Suprapubic skin (tissue), 4 donors: ENCODE measurements around the gene ZIC3. TPM values are rescaled to one million over a fixed set of nuclear protein-coding genes. Genes with fewer than 3 reads are reported as not detected.

Experiments used
- DNase-seq, 2 donors: peaks; one replicate each; pipeline ENCODE4 v3.0.0-alpha.2; 2019; ENCODE audit warnings: low spot score in 2 of 2
- H3K27ac ChIP-seq: fragments of 200-600 bp; sonication (generic); one replicate; pipeline ENCODE4 v1.5.1; 2019
- H3K27me3 ChIP-seq: fragments of 200-600 bp; sonication (generic); one replicate; pipeline ENCODE4 v1.5.1; 2019
- H3K36me3 ChIP-seq: fragments of 200-600 bp; sonication (generic); one replicate; pipeline ENCODE4 v1.5.1; 2019
- H3K4me1 ChIP-seq: fragments of 200-600 bp; sonication (generic); one replicate; pipeline ENCODE4 v1.5.1; 2019
- H3K4me3 ChIP-seq: fragments of 200-600 bp; sonication (generic); one replicate; pipeline ENCODE4 v1.5.1; 2019; ENCODE audit warnings: mild to moderate bottlenecking
- H3K9me3 ChIP-seq: fragments of 200-600 bp; sonication (generic); one replicate; pipeline ENCODE4 v1.5.1; 2019
- CTCF ChIP-seq, 2 donors: fragments of 200-600 bp in 1 of 2; fragments of 450-650 bp in 1 of 2; sonication (generic) in 1 of 2; IDR thresholded peaks; one replicate each; pipeline ENCODE4 v1.5.1; 2016 to 2019; ENCODE audit warnings: antibody characterized with exemption in 2 of 2, mild to moderate bottlenecking in 1 of 2, moderate library complexity in 1 of 2
- EP300 ChIP-seq: sonication (generic); formaldehyde crosslinking; IDR thresholded peaks from one replicate; pipeline ENCODE4 v1.6.1; 2017; ENCODE audit warnings: antibody characterized with exemption
- POLR2A ChIP-seq, 2 donors: fragments of 450-650 bp; IDR thresholded peaks; one replicate each; pipeline ENCODE4 v1.6.1; 2017; ENCODE audit warnings: antibody characterized with exemption in 2 of 2, mild to moderate bottlenecking in 2 of 2, moderate library complexity in 2 of 2
- POLR2AphosphoS5 ChIP-seq, 3 donors: sonication (generic); formaldehyde crosslinking; IDR thresholded peaks; one replicate each; pipeline ENCODE4 v1.6.1; 2017; ENCODE audit warnings: antibody characterized with exemption in 3 of 3
- WGBS: methylation state at CpG from one replicate; pipeline ENCODE4 v1.1.5; 2018; 5-methylcytosine and 5-hydroxymethylcytosine counted together
- total RNA-seq, 4 donors: library from RNA; depleted of rRNA; stranded (reverse); fragments of >200 nt; gene quantifications; one replicate each; pipeline ENCODE4 v1.1.0, GENCODE V29; 2016

Gene ZIC3
- total RNA-seq, 4 donors from 2014 or later = not detected

GRCh38 chrX:137563681-137564651 lies 2.0 kb upstream of the ZIC3 start:
- no peaks in the 10 kb centered on the region for H3K36me3 ChIP-seq
- H3K4me1 ChIP-seq = peaks cover 23% of the 10 kb centered on the region
- no peaks in the 10 kb centered on the region for H3K9me3 ChIP-seq
- no peak for DNase-seq
- 33% methylated on average over 34 of the region's 37 CpGs for WGBS
- no peak overlapping the region for H3K27ac ChIP-seq
- no peak overlapping the region for H3K4me3 ChIP-seq
- H3K27me3 ChIP-seq = peaks cover 57% of the 10 kb centered on the region
- TF ChIP-seq CTCF (IDR thresholded peaks at IDR 0.05) = no peak
- TF ChIP-seq POLR2AphosphoS5 (IDR thresholded peaks at IDR 0.05) = no peak
- no peak for TF ChIP-seq POLR2A (IDR thresholded peaks at IDR 0.05)
- TF ChIP-seq EP300 = no peak

GRCh38 chrX:137565318-137565904 lies 516 bp upstream of the ZIC3 start:
- WGBS = 34% methylated on average over 45 of the region's 54 CpGs
- Histone ChIP-seq H3K27me3 (peaks cover 69% of the 10 kb centered on the region), H3K4me3 (peak overlapping the region; percentile 59), H3K4me1 (peaks cover 23% of the 10 kb centered on the region), H3K36me3 (no peaks in the 10 kb centered on the region), H3K9me3 (no peaks in the 10 kb centered on the region), H3K27ac (no peak overlapping the region)
- TF ChIP-seq POLR2AphosphoS5 (IDR thresholded peaks at IDR 0.05) (no peak), CTCF (IDR thresholded peaks at IDR 0.05) (no peak), POLR2A (IDR thresholded peaks at IDR 0.05) (no peak), EP300 (no peak)
- DNase-seq = no peak

- no peak for DNase-seq
- H3K36me3 ChIP-seq = no peaks in the 10 kb centered on the region
- peaks cover 85% of the 10 kb centered on the region for H3K27me3 ChIP-seq
- no peaks in the 10 kb centered on the region for H3K9me3 ChIP-seq
- peaks cover 23% of the 10 kb centered on the region for H3K4me1 ChIP-seq
- TF ChIP-seq POLR2AphosphoS5 (IDR thresholded peaks at IDR 0.05) (no peak), CTCF (IDR thresholded peaks at IDR 0.05) (no peak), EP300 (no peak), POLR2A (IDR thresholded peaks at IDR 0.05) (no peak)
- H3K4me3 ChIP-seq = peak overlapping the region; percentile 59
- no peak overlapping the region for H3K27ac ChIP-seq
- 50% methylated on average over 25 of the region's 82 CpGs for WGBS
Measured at GRCh38 chrX:137566746-137567679, 1.1 kb downstream of the ZIC3 start.

GRCh38 chrX:137567682-137568232 lies 1.8 kb downstream of the ZIC3 start:
- peak overlapping the region; percentile 59 for H3K4me3 ChIP-seq
- H3K27ac ChIP-seq = no peak overlapping the region
- peaks cover 23% of the 10 kb centered on the region for H3K4me1 ChIP-seq
- H3K36me3 ChIP-seq = no peaks in the 10 kb centered on the region
- H3K27me3 ChIP-seq = peaks cover 88% of the 10 kb centered on the region
- H3K9me3 ChIP-seq = no peaks in the 10 kb centered on the region
- 31% methylated on average over 26 of the region's 36 CpGs for WGBS
- DNase-seq = no peak
- no peak for TF ChIP-seq POLR2A (IDR thresholded peaks at IDR 0.05)

GRCh38 chrX:137568741-137569469 lies 3.0 kb downstream of the ZIC3 start:
- Histone ChIP-seq H3K4me3 (peak overlapping the region; percentile 16), H3K27ac (no peak overlapping the region), H3K9me3 (no peaks in the 10 kb centered on the region), H3K27me3 (peaks cover 86% of the 10 kb centered on the region), H3K4me1 (peaks cover 23% of the 10 kb centered on the region), H3K36me3 (no peaks in the 10 kb centered on the region)
- WGBS = 36% methylated on average over 33 of the region's 53 CpGs
- TF ChIP-seq EP300 (no peak), POLR2AphosphoS5 (IDR thresholded peaks at IDR 0.05) (no peak), POLR2A (IDR thresholded peaks at IDR 0.05) (no peak), CTCF (IDR thresholded peaks at IDR 0.05) (no peak)
- DNase-seq = no peak
